H1 (cell line): ENCODE data around the gene TMEM260. TPM values are rescaled to one million over a fixed set of nuclear protein-coding genes. Genes with fewer than 3 reads are reported as not detected.

ENCODE experiments used
- CTCF ChIA-PET: fragments of 300-600 bp; sonication (Branson Sonifier 250); formaldehyde crosslinking; loops from one replicate; lab custom pipeline; 2021; ENCODE audit not compliant: partially characterized antibody; lab: Charles Lee
- POLR2A ChIA-PET: fragments of 300-600 bp; sonication (Branson Sonifier 250); formaldehyde crosslinking; loops from one replicate; lab custom pipeline; 2021; ENCODE audit warnings: inconsistent platforms; ENCODE audit not compliant: partially characterized antibody; lab: Charles Lee
- DNase-seq, 2 experiments: peaks; one replicate each; pipeline versions ENCODE4 v3.0.0 to v3.0.0-alpha.2; 2010 to 2022; ENCODE audit warnings: low spot score in 2 of 2, low read depth in 1 of 2, mixed read lengths in 1 of 2
- FAIRE-seq: peaks from 2 replicates; lab custom pipeline; 2011; peaks lifted over from hg19 to GRCh38; lab: Jason Lieb, UNC
- H2AFZ ChIP-seq: 2 replicates; pipeline ENCODE4 v1.8.1; 2012; ENCODE audit warnings: low read length, inconsistent platforms
- H2AK5ac ChIP-seq: 2 replicates; pipeline ENCODE4 v1.6.1; 2013; ENCODE audit warnings: low read depth, low read length
- H2BK120ac ChIP-seq: replicated peaks from 2 replicates; pipeline ENCODE3; 2013; ENCODE audit warnings: low read depth, low read length, inconsistent platforms
- H2BK12ac ChIP-seq: 2 replicates; pipeline ENCODE4 v1.6.1; 2013; ENCODE audit warnings: low read depth, low read length
- H2BK15ac ChIP-seq: 2 replicates; pipeline ENCODE4 v1.6.1; 2013; ENCODE audit warnings: low read length
- H2BK20ac ChIP-seq: 2 replicates; pipeline ENCODE4 v1.6.1; 2013; ENCODE audit warnings: low read length
- H2BK5ac ChIP-seq: 2 replicates; pipeline ENCODE4 v1.6.1; 2013; ENCODE audit warnings: low read depth, low read length
- H3K14ac ChIP-seq: 2 replicates; pipeline ENCODE4 v1.6.1; 2013; ENCODE audit warnings: inconsistent platforms; ENCODE audit not compliant: insufficient read length
- H3K18ac ChIP-seq: 2 replicates; pipeline ENCODE4 v1.6.1; 2013; ENCODE audit warnings: low read length; ENCODE audit errors: extremely low read depth
- H3K23ac ChIP-seq: 2 replicates; pipeline ENCODE4 v1.6.1; 2013; ENCODE audit warnings: inconsistent platforms; ENCODE audit not compliant: insufficient read length
- H3K23me2 ChIP-seq: 2 replicates; pipeline ENCODE4 v1.6.1; 2013; ENCODE audit warnings: low read depth, low read length
- H3K27ac ChIP-seq: 2 replicates; pipeline ENCODE4 v1.6.1; 2011; ENCODE audit warnings: low read depth, low read length, inconsistent platforms
- H3K27me3 ChIP-seq, 4 experiments: replicated peaks in 1 of 4; 1 replicate in 1 of 4; 2 replicates in 3 of 4; pipeline versions ENCODE4 v1.6.1 to v1.8.1; 2011 to 2013; ENCODE audit warnings: low read length in 3 of 4, mild to moderate bottlenecking in 3 of 4, inconsistent platforms in 2 of 4, mixed read lengths in 2 of 4, moderate library complexity in 1 of 4; ENCODE audit not compliant: control insufficient read depth in 3 of 4, insufficient read depth in 3 of 4; ENCODE audit errors: extremely low read depth in 1 of 4
- H3K36me3 ChIP-seq, 4 experiments: 2 replicates each; pipeline versions ENCODE4 v1.6.1 to v1.8.1; 2011 to 2013; ENCODE audit warnings: mild to moderate bottlenecking in 4 of 4, low read length in 3 of 4, moderate library complexity in 2 of 4, control low read depth in 1 of 4, inconsistent platforms in 1 of 4; ENCODE audit not compliant: insufficient read depth in 4 of 4, control insufficient read depth in 2 of 4
- H3K4ac ChIP-seq: replicated peaks from 2 replicates; pipeline ENCODE3; 2013; ENCODE audit warnings: low read length, low read depth, mixed read lengths, inconsistent platforms; ENCODE audit not compliant: insufficient read length
- H3K4me1 ChIP-seq, 4 experiments: replicated peaks in 1 of 4; 1 replicate in 1 of 4; 2 replicates in 3 of 4; pipeline versions ENCODE4 v1.6.1 to v1.8.1; 2011 to 2013; ENCODE audit warnings: low read length in 3 of 4, inconsistent platforms in 2 of 4, mixed read lengths in 1 of 4; ENCODE audit not compliant: insufficient read depth in 4 of 4, control insufficient read depth in 3 of 4
- H3K4me2 ChIP-seq, 2 experiments: 2 replicates each; pipeline versions ENCODE4 v1.6.1 to v1.8.1; 2011 to 2013; ENCODE audit warnings: low read depth in 2 of 2, low read length in 2 of 2, control low read depth in 1 of 2, inconsistent platforms in 1 of 2, mild to moderate bottlenecking in 1 of 2; ENCODE audit not compliant: insufficient read depth in 1 of 2
- H3K4me3 ChIP-seq, 4 experiments: fragments of 200-600, 300-600 bp in 1 of 4; sonication (generic), shearing (Covaris generic), sonication (Bioruptor Twin) in 1 of 4; 2 replicates each; pipeline versions ENCODE4 v1.5.1 to v1.8.1; 2011 to 2016; ENCODE audit warnings: low read length in 4 of 4, low read depth in 3 of 4, control low read depth in 2 of 4, inconsistent platforms in 2 of 4, mild to moderate bottlenecking in 2 of 4, mixed read lengths in 1 of 4, moderate library complexity in 1 of 4; ENCODE audit not compliant: insufficient read depth in 2 of 4; ENCODE audit errors: extremely low read depth in 1 of 4
- H3K56ac ChIP-seq: replicated peaks from 2 replicates; pipeline ENCODE3; 2013; ENCODE audit warnings: low read depth, mild to moderate bottlenecking, mixed read lengths, low read length, inconsistent platforms; ENCODE audit not compliant: insufficient read length
- H3K79me1 ChIP-seq: 2 replicates; pipeline ENCODE4 v1.6.1; 2013; ENCODE audit warnings: low read depth, low read length, control low read depth
- H3K79me2 ChIP-seq, 2 experiments: 2 replicates each; pipeline versions ENCODE4 v1.6.1 to v1.8.1; 2012 to 2013; ENCODE audit warnings: low read length in 2 of 2, mild to moderate bottlenecking in 2 of 2, inconsistent platforms in 1 of 2; ENCODE audit not compliant: insufficient read depth in 2 of 2, control insufficient read depth in 1 of 2
- H3K9ac ChIP-seq, 4 experiments: replicated peaks in 1 of 4; 1 replicate in 1 of 4; 2 replicates in 3 of 4; pipeline versions ENCODE4 v1.6.1 to v1.8.1; 2011 to 2013; ENCODE audit warnings: low read depth in 3 of 4, low read length in 3 of 4, control low read depth in 2 of 4, mild to moderate bottlenecking in 2 of 4, moderate library complexity in 2 of 4, inconsistent platforms in 1 of 4; ENCODE audit errors: extremely low read depth in 1 of 4
- H3K9me3 ChIP-seq, 2 experiments: 2 replicates each; pipeline versions ENCODE4 v1.6.1 to v1.8.1; 2012 to 2013; ENCODE audit warnings: mild to moderate bottlenecking in 2 of 2, moderate library complexity in 2 of 2, control low read depth in 1 of 2, inconsistent platforms in 1 of 2, low read depth in 1 of 2, low read length in 1 of 2, mixed read lengths in 1 of 2; ENCODE audit not compliant: insufficient read depth in 2 of 2
- H4K20me1 ChIP-seq, 2 experiments: replicated peaks in 1 of 2; 2 replicates each; pipeline versions ENCODE3 to v1.8.1; 2011 to 2013; ENCODE audit warnings: inconsistent platforms in 2 of 2, low read length in 2 of 2, mild to moderate bottlenecking in 1 of 2; ENCODE audit not compliant: insufficient read depth in 2 of 2, control insufficient read depth in 1 of 2
- H4K5ac ChIP-seq: 2 replicates; pipeline ENCODE4 v1.6.1; 2013; ENCODE audit warnings: low read length, low read depth, mixed read lengths, inconsistent platforms; ENCODE audit not compliant: insufficient read length
- H4K8ac ChIP-seq: 2 replicates; pipeline ENCODE4 v1.8.0; 2013; ENCODE audit warnings: mild to moderate bottlenecking, moderate library complexity, low read length, inconsistent platforms; ENCODE audit not compliant: insufficient read depth; ENCODE audit errors: extremely low read depth
- H4K91ac ChIP-seq: replicated peaks from 2 replicates; pipeline ENCODE3; 2013; ENCODE audit warnings: low read length, mixed read lengths, inconsistent platforms; ENCODE audit not compliant: insufficient read length
- CBX5 ChIP-seq: fragments of 300-800, 300-1000 bp; sonication (generic); IDR thresholded peaks from 2 replicates; pipeline ENCODE4 v1.7.1; 2016; ENCODE audit warnings: antibody characterized with exemption, low read length, low read depth
- CTBP2 ChIP-seq: IDR thresholded peaks from 2 replicates; pipeline ENCODE4 v1.7.0; 2011; ENCODE audit warnings: borderline replicate concordance, mild to moderate bottlenecking, moderate library complexity, mixed read lengths, low read length; ENCODE audit not compliant: insufficient read depth, insufficient read length
- EP300 ChIP-seq, 2 experiments: IDR thresholded peaks; 1 replicate in 1 of 2; 2 replicates in 1 of 2; pipeline ENCODE4 v1.6.1; 2011 to 2012; ENCODE audit warnings: low read depth in 2 of 2, low read length in 2 of 2, mild to moderate bottlenecking in 2 of 2, borderline replicate concordance in 1 of 2, inconsistent platforms in 1 of 2, moderate library complexity in 1 of 2
- JUN ChIP-seq: IDR thresholded peaks from 2 replicates; pipeline ENCODE4 v1.6.1; 2011; ENCODE audit warnings: low read depth, mild to moderate bottlenecking, improper control_type of control experiment, low read length
- POLR2AphosphoS5 ChIP-seq: IDR thresholded peaks from 2 replicates; pipeline ENCODE4 v1.6.1; 2011; ENCODE audit warnings: low read depth, low read length
- RNF2 ChIP-seq: fragments of 200-900, 300-1000 bp; sonication (generic); IDR thresholded peaks from 2 replicates; pipeline ENCODE4 v1.7.1; 2016; ENCODE audit warnings: borderline replicate concordance, low read depth, mild to moderate bottlenecking, antibody characterized with exemption, low read length; ENCODE audit not compliant: poor library complexity, severe bottlenecking; ENCODE audit errors: missing control alignments
- SIX5 ChIP-seq: IDR thresholded peaks from 2 replicates; pipeline ENCODE4 v1.6.1; 2011; ENCODE audit warnings: mild to moderate bottlenecking, low read depth, low read length
- TBP ChIP-seq: IDR thresholded peaks from 2 replicates; pipeline ENCODE4 v1.6.1; 2011; ENCODE audit warnings: low read depth, low read length, improper control_type of control experiment
- whole genome bisulfite sequencing, 2 experiments: shearing (Covaris generic) in 1 of 2; methylation state at CpG; one replicate each; pipeline versions ENCODE4 v1.1.6 to v1.1.7; 2013 to 2015; ENCODE audit warnings: low lambda C conversion rate in 2 of 2, mixed read lengths in 2 of 2, inconsistent platforms in 1 of 2, low coverage in 1 of 2, missing lambda C conversion rate in 1 of 2; ENCODE audit not compliant: insufficient replicate concordance in 2 of 2, insufficient coverage in 1 of 2, insufficient read length in 1 of 2; ENCODE audit errors: extremely low coverage in 1 of 2, missing lambda C conversion rate in 1 of 2; 5-methylcytosine and 5-hydroxymethylcytosine counted together
- polyA plus RNA-seq, 7 experiments: library from polyadenylated mRNA; depleted of rRNA in 3 of 7; stranded (reverse) in 5 of 7; unstranded in 2 of 7; fragments of >200 nt in 5 of 7; fragments of 200-250 nt in 2 of 7; gene quantifications; 1 replicate in 5 of 7; 2 replicates in 1 of 7; 4 replicates in 1 of 7; pipeline versions ENCODE4 v1.2.1 to v1.2.3, GENCODE V29; 2011 to 2013; ENCODE audit warnings: missing spikeins in 2 of 7, mixed read lengths in 2 of 7
- total RNA-seq: library from RNA; stranded (reverse); fragmentation: NEBNext Ultra II Directional; extraction: Animal tissue kit (Norgen Biotek cat#: 25700); gene quantifications from 2 replicates; pipeline ENCODE4 v1.2.1, GENCODE V29; 2021
- TF ChIP-seq, protein P1 (sequence below), 3 experiments: IDR thresholded peaks; 1 replicate in 2 of 3; 2 replicates in 1 of 3; pipeline versions ENCODE4 v1.5.1 to v1.6.1; 2011; ENCODE audit warnings: low read length in 3 of 3, mild to moderate bottlenecking in 3 of 3, inconsistent platforms in 2 of 3, low read depth in 1 of 3, moderate library complexity in 1 of 3; ENCODE audit not compliant: insufficient read depth in 1 of 3; ENCODE audit errors: control extremely low read depth in 1 of 3
- TF ChIP-seq, protein P2 (sequence below): IDR thresholded peaks from 2 replicates; pipeline ENCODE4 v1.6.1; 2012; ENCODE audit warnings: inconsistent platforms

Gene TMEM260
- total and polyA plus RNA-seq, 2 of the 8 experiments (the other 6 are each of a cell fraction or from before 2014, with no cell fraction given), result 14.4 to 15.2 TPM

DNA sequence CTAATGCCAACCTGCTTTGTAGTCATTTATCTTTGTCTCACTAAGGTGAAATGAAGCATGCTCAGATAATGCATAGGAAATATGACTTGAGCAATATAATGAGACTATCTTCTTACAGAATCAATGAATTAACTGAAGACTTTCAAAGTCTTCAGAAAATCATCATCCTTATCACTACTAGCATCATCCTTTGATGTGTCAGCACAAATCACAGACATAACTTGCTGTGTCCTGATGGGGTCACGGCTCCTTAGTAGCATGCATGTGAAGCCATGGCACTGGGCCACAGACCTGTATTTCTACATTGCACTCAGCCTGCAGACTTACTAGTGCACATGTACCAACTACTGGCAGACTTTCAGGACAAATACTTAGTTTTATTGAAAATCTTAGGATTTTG is 18.9 kb downstream of the TMEM260 start:
- no peak overlapping the region for H2BK120ac ChIP-seq
- CTCF ChIA-PET, result interaction anchor here (0.8 to 1.3 kb wide), 2 partner anchors 21 to 124 kb away, joined by 3 to 4 read pairs; no protein-coding TSS in a partner anchor
- FAIRE-seq, result no peak
- TF ChIP-seq CTBP2 (no peak), CBX5 (no peak), EP300 (IDR thresholded peaks at IDR 0.05; ENCODE audit: borderline replicate concordance in 1 of 2, low read depth in 2 of 2, low read length in 2 of 2) (no peak), TBP (no peak), RNF2 (no peak), SIX5 (no peak), JUN (no peak), POLR2AphosphoS5 (no peak)
- TF ChIP-seq, protein P1, sequence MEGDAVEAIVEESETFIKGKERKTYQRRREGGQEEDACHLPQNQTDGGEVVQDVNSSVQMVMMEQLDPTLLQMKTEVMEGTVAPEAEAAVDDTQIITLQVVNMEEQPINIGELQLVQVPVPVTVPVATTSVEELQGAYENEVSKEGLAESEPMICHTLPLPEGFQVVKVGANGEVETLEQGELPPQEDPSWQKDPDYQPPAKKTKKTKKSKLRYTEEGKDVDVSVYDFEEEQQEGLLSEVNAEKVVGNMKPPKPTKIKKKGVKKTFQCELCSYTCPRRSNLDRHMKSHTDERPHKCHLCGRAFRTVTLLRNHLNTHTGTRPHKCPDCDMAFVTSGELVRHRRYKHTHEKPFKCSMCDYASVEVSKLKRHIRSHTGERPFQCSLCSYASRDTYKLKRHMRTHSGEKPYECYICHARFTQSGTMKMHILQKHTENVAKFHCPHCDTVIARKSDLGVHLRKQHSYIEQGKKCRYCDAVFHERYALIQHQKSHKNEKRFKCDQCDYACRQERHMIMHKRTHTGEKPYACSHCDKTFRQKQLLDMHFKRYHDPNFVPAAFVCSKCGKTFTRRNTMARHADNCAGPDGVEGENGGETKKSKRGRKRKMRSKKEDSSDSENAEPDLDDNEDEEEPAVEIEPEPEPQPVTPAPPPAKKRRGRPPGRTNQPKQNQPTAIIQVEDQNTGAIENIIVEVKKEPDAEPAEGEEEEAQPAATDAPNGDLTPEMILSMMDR (IDR thresholded peaks at IDR 0.05; ENCODE audit: control extremely low read depth in 1 of 3, insufficient read depth in 1 of 3, low read depth in 1 of 3, low read length in 3 of 3), result no peak
- TF ChIP-seq, protein P2, sequence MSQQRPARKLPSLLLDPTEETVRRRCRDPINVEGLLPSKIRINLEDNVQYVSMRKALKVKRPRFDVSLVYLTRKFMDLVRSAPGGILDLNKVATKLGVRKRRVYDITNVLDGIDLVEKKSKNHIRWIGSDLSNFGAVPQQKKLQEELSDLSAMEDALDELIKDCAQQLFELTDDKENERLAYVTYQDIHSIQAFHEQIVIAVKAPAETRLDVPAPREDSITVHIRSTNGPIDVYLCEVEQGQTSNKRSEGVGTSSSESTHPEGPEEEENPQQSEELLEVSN, result no peak

More for the DNA sequence above, 18.9 kb downstream of the TMEM260 start:
- Histone ChIP-seq H3K9ac (no peak overlapping the region), H3K4me1 (no peaks in the 10 kb centered on the region), H3K36me3 (no peaks in the 10 kb centered on the region; a peak in 1 of 8 replicates), H4K8ac (no peak overlapping the region), H3K4ac (no peak overlapping the region), H3K79me2 (no peaks in the 10 kb centered on the region), H3K56ac (no peak overlapping the region), H3K79me1 (no peaks in the 10 kb centered on the region), H4K5ac (no peak overlapping the region), H3K4me2 (no peak overlapping the region), H3K14ac (no peak overlapping the region), H2AFZ (no peak overlapping the region), H4K91ac (no peak overlapping the region), H3K27me3 (peaks cover 0 to 1% (median 0%) of the 10 kb centered on the region in 4 experiments; a peak in 1 of 7 replicates), H3K23ac (no peak overlapping the region), H2BK12ac (no peak overlapping the region), H3K27ac (no peak overlapping the region), H4K20me1 (no peaks in the 10 kb centered on the region), H2AK5ac (no peak overlapping the region), H2BK20ac (no peak overlapping the region), H3K4me3 (no peak overlapping the region), H2BK15ac (no peak overlapping the region), H3K9me3 (no peaks in the 10 kb centered on the region), H3K18ac (no peak overlapping the region), H2BK5ac (no peak overlapping the region), H3K23me2 (no peaks in the 10 kb centered on the region)
- DNase-seq, result no peak
- 95% methylated on average over 1 of the region's 1 CpG; no CpG with 5 or more reads in 1 of the 2 experiments for WGBS, 2 experiments
- POLR2A ChIA-PET, result interaction anchor here (1.7 kb wide), 1 partner anchor 8 kb away, joined by 6 read pairs; no protein-coding TSS in a partner anchor
